ENCODE results near the gene CCDC141.

DNA sequence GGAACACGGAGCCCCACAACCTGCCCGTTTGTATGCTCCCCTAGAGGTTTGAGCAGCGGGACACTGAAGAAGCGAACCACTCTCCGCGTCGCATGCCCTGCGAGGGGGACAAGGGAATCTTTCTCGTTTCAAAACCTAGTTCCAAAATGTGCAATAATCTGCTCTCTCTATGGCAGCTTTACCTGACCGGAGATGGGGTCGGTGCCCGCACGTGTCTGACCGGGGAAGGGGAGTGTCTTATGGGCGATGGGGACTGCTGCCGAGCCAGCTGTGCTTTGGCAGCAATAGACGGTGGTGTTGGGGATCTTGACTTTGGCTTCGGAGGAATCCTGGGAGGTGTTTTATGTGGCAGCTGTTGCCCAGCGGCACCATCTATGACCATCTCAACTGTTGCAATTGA is 250.6 kb downstream of the CCDC141 start:
- TF ChIP-seq SIN3A (IDR thresholded peaks at IDR 0.05; ENCODE audit: borderline replicate concordance, low read depth, low read length) = no peak
- no peak for TF ChIP-seq YEATS2 (CRISPR knock-in tag; IDR thresholded peaks at IDR 0.05; ENCODE audit: borderline replicate concordance)
- TF ChIP-seq ZNF20 (CRISPR knock-in tag; IDR thresholded peaks at IDR 0.05) = no peak
- TF ChIP-seq ZSCAN9 (CRISPR knock-in tag; IDR thresholded peaks at IDR 0.05; ENCODE audit: borderline replicate concordance) = no peak
- no peak for TF ChIP-seq POLR2A (IDR thresholded peaks at IDR 0.05; ENCODE audit: insufficient read depth in 1 of 2, low read depth in 2 of 2, low read length in 2 of 2)
